HPDE6-E6E7 (cell line): ENCODE results near the gene NAV2.

Source experiments
- DNase-seq: peaks from one replicate; pipeline ENCODE4 v3.0.0; 2011; ENCODE audit warnings: missing footprints; ENCODE audit errors: extremely low spot score

Gene NAV2

GRCh38 chr11:19774817-19775580 lies 62.4 kb downstream of the NAV2 start:
- no peak for DNase-seq

DNA sequence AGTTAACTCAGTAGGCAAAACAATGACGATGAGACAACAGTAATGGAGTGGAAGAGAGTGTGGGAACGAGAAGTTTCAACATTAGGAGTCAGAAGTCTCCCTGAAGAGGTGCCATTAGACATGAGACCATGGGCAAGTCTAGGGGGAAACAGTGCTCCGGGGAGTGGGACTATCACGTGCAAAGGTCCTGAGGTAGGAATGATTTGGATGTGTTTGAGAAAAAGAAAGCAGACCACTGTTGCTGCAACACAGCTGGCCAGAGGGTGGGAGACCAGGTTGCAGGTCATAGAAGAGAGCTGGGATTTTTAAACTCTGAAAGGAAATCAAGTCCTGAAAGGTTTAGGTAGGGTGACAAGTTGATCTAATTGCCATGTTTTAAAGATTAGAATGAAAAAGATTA lies 63.0 kb downstream of the NAV2 start:
- no peak for DNase-seq

DNA sequence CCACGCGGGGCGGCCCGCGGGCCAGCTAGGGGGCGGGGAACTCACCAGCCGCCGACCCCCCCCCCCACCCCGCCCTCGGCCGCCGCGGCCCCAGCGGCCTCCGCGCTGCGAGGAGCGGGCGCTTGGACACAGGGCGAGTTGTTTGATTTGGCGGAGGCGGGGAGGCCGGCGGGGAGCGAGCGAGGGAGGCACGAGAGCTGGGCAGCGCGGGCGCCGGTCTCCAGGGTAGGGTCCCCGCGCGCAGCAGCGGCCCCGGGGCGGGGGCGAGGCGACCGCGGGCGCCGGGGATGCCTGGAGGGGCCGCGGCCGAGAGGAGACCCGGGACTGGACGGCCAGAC lies 64.4 kb downstream of the NAV2 start:
- DNase-seq = no peak

DNA sequence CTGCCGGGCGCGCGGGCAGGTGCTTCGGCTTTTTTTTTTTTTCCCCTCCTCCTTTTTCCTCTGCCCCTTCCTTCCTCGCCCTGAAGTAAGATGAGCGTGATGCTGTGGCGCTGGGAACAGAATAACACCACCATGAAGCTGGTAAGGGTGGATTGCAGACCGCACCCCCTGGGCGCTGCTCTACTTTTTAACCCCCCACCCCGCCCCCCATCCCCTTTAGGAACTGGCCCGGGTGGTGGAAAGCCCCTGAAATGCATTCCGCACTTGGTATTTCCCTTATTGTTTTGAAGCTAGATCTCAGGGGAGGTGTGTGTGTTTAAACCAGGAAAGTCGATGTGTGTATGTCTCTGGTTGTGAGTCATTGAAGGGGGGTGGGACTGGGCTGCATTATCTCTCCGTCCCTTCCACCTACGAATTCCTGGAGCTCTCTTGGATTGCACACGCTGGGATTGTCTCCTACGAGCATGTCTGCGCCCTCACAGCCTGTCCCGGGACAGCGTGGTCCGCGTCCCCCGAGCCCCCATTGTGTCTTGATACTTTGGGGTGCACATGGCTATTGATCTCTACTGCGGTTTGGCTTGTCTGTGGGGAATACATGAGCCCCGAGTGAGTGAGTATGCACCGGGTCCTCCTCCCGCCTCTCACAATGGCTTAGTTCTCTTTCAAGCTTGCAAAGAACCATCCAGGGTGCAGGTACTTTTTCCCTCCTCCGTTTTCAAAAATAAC lies 64.9 kb downstream of the NAV2 start:
- DNase-seq = peak; percentile 22

GRCh38 chr11:19779740-19780139 lies 67.1 kb downstream of the NAV2 start:
- no peak for DNase-seq

- DNase-seq = no peak
These were observed 68.7 kb downstream of the NAV2 start for GRCh38 chr11:19781351-19781750.

- DNase-seq = no peak
These were observed 72.6 kb downstream of the NAV2 start for GRCh38 chr11:19785265-19785664.

DNA sequence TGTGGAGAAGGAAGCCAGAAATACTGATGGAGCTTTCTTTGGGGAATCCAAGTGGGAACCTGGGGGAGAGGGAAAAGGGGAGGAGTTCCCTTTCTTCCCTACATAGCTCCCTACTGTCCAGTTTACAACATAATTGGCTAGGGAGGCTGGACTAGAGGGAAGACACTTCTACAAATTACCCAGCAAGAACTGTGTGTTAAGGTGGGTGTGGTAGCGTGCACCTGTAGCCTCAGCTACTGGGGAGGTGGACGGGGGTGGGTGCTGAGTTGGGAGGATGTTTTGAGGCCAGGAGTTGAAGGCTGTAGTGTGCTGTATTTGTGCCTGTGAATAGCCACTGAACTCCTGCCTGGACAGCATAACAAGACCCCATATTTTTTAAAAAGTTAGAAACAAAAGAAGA lies 74.0 kb downstream of the NAV2 start:
- no peak for DNase-seq

GRCh38 chr11:19788435-19788834 lies 75.8 kb downstream of the NAV2 start:
- DNase-seq = no peak

DNA sequence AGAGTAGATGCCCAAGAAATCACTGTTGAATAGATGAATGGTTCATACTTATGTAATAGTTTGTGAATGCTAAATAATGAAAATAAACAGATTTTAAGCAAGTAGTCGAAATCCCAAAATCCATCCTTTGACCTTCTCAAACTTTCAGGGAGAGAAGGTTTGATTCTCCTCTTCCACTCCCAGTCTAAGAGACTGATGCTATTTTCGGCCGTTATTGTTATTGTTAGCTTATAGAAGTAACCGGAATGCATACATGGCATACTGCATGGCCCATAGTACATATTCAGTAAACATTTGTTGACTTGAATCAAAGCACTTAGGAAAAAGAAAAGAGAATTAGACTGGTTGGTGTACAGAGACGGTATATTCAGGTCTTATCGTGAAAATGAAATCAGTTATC lies 76.6 kb downstream of the NAV2 start:
- no peak for DNase-seq

GRCh38 chr11:19789835-19790710 lies 77.4 kb downstream of the NAV2 start:
- DNase-seq = no peak

- DNase-seq = no peak
These were observed 78.4 kb downstream of the NAV2 start for GRCh38 chr11:19790831-19791552.

DNA sequence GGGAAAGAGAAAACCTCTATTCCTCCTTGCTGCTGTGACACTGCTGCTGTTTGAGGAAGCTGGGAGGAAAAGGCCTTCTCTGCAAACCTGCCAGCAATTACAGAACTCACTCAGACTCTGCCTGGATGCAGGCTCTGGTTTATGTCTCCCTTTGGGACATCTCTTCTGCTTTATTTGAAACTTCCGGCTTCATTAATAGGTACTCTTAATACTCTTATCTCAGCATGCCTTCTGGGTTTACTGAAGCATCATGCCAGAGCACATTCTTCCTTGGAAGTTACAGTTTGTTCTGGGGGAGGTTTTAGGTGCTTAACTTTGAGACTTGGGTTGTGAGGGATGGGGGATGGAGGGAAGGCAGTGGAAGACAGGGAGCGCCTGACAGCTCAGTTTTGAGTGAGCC lies 79.9 kb downstream of the NAV2 start:
- no peak for DNase-seq

- DNase-seq = no peak
These were observed 80.7 kb downstream of the NAV2 start for GRCh38 chr11:19793326-19793725.

- DNase-seq = no peak
These were observed 81.5 kb downstream of the NAV2 start for GRCh38 chr11:19794161-19794560.

GRCh38 chr11:19795082-19795481 lies 82.4 kb downstream of the NAV2 start:
- no peak for DNase-seq

- DNase-seq = no peak
These were observed 87.5 kb downstream of the NAV2 start for GRCh38 chr11:19800162-19800561.

- DNase-seq = no peak
These were observed 88.3 kb downstream of the NAV2 start for GRCh38 chr11:19800714-19801519.

GRCh38 chr11:19802773-19803293 lies 90.2 kb downstream of the NAV2 start:
- DNase-seq = no peak

DNA sequence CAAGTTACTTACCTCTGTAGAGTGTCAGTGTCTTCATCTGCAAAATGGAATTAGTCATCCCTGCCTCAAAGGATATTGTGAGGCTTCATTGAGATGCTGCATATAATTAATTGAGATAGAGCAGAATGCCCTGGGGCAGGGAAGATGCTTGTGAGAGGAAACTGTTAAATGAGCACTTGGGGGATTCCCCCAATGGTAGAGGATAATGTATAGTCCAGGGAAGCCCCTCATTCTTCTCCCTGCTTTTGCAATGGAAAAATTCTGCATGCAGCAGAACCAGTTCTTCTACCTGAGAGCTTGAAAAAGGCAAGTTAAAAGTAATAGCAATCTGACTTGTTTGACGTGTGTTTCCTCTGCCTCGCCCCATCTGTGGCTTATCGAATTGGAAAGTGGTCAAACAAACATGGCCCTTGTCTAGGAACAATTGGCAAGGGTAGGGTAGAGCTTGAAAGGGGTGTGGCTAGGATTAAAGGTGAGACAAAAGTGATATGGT lies 90.9 kb downstream of the NAV2 start:
- no peak for DNase-seq

GRCh38 chr11:19805376-19805775 lies 92.7 kb downstream of the NAV2 start:
- DNase-seq = no peak
